ENCODE measurements around the gene CHCHD6.

The CHCHD6 gene

DNA sequence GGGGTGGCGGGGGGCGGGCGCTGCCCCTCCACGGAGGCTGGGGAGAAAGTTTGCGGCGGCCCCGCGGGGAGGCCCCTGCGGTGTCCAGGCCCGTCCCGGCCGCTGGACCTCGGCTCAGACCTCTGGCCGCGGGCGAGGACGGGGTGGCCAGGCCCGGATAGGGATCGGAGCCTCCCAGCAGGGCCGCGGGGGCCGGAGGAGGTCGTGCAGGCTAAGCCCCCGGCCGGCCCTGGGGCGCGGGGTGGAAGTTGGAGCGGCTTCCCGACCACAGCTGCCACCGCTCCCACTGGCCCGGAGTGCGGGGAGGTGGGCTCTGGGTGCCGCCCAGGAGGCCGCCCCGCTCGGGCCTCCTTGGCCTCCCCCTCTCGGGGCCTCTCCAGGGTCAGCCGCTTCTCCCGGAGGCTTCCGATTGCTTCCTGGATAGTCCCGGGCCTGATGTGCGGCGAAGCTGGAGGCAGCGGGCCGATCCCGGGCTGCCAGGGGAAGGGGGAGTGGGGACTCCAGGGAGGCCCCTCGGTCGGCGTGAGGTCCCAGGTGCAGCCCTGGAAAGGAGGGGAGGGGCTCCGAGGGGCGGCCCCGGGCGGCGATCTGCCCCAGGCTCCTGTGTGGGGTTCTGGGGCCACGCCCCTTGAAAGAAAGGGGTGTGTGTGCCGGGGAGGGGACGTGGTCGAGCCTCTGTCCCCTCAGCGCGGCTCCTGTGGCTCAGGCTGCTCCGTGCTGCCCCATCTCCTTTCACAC is 279.8 kb downstream of the CHCHD6 start:
- DNase-seq: peak; percentile 85

DNA sequence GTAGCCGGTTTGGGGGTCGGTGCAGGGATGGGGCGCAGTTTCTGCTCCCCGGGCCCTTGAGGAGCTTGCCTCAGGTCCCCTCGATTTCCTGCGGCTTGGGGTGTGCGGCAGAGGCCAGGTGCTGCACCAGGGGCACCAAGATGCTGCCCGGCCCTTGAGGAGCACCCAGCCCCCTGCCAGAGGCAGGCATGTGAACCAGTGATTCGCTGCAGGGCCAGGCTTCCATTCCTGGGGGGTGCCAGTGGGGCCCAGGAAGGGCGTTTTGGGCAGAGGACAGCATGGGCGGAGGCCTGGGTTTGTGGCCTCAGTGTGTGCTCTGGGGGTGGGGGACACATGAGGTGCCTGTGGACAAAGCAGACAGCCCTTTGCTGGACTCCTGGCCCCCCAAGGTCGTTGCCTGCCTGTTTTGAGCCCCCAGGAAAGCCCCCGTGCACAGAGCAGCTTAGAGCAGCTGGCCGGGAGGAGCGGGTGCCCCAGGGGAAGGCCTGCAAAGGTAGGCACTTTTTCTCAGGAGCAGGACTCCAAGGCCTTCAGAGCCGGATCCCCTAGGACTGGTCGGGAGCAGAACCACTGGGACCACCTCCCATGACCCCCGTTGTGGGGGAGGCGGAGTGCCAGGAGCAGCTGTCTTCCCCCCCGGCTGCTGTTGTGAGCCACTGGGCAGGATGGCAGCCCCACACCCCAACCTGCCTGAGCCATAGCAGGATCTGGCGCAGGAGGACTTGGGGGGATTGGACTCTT is 280.5 kb downstream of the CHCHD6 start:
- peak; percentile 24 for DNase-seq

DNA sequence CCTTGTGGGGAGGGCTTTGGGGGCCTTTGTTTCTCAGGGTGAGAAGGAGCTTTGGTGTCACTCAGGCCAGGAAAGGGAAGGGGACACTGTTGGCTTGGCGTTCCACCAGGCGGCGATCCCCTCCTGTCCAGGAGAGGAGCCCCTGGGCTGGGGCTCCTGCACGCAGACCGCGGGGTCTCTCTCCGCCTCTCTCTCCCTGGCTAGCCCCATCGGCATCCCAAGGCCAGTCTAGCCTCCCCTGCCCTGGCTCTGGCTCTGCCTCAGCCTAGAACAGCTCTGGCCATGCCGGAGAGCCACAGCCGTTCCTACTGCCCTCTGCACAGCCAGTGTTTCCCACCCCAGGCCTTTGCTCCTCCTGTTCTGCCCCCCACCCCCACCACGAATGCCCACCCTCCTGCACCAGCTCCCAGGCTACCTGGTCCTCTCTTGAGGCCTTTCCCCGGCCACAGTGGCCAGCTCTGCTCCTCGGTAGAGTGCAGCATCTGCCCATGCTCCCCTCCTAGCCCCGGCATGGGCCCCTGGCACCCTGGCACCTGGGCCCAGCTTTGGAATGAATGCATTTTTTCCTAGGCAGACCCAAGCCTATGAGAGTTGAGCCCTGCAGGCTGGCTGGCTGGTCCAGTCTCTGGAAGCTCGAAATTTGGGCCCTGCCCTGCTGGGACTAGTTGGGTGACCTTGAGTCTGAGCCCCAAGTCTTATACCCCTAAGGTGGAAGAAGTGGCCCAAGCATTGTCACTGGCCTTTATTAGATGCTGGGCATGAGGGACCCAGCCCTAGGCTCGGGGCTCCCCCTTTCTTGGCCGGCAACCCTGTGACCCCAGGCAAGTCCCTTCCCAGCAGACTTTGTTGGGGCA is 281.3 kb downstream of the CHCHD6 start:
- DNase-seq: peak; percentile 43

DNA sequence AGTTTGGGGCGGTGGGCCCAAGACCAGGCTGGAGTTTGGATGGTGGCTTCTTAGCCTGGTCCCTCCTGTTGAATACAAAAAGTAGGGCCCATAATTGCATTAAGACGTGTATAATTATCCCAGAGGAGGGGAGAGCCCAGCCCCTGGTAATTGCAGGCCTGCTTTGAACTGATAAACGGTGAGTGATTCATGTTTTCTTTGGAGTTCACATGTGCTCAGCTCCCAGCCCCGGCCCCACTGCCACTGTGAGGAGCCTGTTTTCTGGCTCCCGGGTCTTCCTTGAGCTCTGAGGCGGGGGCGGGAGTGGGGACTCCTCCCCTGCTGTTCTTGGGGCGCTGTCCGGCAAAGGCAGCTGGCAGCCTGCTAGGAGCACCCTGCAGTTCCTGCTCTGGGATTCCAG is 282.0 kb downstream of the CHCHD6 start:
- DNase-seq: no peak

DNA sequence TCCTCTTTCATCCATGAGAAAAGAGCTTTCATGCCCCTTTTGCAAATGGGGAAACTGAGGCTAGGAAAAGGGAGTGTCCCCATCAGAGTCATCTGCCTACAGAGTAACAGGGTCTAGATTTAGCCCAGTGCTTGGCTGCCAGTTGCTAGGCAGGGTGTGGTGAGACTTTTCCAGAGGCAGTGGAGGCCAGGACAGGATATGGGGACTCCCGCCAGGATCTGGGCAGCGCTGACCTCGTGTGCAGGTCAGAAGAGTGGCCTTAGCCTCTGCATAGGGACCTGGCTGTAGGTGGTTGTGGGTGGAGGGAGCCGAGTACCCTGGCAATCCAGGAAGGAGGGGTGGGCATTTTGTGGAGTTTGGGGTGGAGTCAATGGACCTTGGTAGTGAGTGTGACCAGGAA is 283.1 kb downstream of the CHCHD6 start:
- DNase-seq: no peak

DNA sequence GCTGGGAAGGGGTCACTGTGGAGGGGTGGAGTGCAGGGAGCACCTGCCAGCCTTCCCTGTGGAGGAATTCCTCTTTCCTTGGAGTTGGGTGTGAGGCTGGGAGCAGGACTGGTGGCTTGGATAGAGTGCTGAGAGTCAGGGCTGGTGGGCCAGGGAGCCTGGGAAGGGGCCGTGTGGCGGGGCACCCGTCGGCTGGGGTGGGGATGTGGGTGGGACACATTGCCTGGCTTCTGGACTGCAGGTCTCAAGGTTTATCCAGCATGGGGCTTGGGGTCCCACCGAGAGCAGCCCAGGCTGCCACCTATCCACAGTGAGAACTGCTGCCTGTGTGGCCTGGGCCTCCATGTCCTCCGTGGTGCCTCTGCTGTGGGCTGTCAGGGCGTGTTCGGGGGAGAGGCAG is 283.6 kb downstream of the CHCHD6 start:
- DNase-seq: no peak

DNA sequence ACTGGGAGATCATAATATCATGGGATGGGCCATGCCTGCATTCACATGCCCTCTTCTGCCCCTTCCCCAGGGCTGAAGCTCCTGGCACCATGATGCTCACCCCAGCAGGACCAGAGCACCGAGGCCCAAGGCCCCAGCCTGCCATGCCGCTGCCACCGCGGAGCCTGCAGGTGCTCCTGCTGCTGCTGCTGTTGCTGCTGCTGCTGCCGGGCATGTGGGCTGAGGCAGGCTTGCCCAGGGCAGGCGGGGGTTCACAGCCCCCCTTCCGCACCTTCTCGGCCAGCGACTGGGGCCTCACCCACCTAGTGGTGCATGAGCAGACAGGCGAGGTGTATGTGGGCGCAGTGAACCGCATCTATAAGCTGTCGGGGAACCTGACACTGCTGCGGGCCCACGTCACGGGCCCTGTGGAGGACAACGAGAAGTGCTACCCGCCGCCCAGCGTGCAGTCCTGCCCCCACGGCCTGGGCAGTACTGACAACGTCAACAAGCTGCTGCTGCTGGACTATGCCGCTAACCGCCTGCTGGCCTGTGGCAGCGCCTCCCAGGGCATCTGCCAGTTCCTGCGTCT is 284.5 kb downstream of the CHCHD6 start:
- no peak for DNase-seq

DNA sequence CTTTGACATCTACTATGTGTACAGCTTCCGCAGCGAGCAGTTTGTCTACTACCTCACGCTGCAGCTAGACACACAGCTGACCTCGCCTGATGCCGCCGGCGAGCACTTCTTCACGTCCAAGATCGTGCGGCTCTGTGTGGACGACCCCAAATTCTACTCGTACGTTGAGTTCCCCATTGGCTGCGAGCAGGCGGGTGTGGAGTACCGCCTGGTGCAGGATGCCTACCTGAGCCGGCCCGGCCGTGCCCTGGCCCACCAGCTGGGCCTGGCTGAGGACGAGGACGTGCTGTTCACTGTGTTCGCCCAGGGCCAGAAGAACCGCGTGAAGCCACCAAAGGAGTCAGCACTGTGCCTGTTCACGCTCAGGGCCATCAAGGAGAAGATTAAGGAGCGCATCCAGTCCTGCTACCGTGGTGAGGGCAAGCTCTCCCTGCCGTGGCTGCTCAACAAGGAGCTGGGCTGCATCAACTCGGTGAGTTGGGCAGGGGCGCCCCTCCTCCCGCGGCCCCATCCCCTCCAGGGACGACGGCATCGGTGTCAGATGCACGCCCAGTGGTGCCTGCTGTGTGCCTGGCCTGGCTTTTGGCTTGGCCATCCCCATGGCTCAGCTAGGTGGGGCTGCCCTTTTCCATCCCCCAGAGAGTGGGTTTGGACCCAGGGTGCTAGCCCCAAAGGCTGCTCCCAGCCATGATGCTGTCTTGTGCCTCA is 285.4 kb downstream of the CHCHD6 start:
- DNase-seq: no peak

DNA sequence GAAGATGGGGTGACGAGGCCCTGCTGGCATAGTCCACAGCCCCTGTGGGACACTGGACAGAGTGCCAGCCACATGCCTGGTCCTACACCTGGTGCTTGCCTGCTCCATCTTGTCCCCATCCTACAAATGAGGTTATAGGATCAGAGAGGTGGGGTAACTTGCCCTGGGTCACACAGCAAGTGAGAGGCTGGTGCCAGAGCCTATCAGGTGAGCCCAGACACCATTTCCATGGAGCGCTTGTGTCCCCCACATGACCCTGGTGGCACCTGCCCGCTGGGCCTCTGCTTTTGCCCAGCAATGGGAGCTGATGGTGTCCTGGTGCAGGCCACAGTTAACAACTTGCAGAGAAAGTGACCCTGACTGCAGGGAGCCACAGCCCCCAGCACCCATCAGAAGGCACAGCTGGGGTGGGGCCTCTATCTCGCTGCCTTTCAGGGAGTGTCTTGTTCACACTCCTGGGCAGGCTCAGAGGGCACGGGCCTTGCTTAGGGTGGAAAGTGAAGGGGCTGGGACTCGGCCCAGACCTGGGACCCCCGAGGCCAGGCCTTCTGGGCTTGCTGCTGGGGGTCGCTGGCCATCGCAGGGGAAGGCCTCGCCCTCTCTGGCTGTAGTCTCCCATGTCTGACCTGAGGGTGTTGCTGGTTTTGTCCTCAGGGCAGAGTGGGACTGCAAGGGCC is 286.1 kb downstream of the CHCHD6 start:
- DNase-seq: no peak

DNA sequence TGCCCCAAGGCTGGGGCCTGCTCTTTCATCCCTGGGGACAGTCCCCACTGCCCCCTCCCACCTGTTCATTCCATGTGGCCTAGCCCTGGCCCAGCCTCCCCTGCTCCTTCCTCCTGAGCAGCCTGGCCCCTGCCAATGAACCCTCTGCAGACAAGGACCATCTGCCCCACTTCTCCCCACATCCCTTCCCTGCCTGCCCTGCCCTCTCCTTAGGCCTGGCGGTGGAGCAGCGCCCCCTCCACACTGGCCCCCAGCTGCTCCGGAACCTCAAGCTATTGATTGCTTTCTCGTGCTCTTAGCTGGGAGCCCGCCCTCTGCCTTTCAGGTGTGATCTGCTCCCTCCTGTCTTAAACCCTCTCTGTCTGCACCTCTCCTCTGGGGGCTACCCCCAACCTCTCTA is 286.9 kb downstream of the CHCHD6 start:
- peak; percentile 40 for DNase-seq

DNA sequence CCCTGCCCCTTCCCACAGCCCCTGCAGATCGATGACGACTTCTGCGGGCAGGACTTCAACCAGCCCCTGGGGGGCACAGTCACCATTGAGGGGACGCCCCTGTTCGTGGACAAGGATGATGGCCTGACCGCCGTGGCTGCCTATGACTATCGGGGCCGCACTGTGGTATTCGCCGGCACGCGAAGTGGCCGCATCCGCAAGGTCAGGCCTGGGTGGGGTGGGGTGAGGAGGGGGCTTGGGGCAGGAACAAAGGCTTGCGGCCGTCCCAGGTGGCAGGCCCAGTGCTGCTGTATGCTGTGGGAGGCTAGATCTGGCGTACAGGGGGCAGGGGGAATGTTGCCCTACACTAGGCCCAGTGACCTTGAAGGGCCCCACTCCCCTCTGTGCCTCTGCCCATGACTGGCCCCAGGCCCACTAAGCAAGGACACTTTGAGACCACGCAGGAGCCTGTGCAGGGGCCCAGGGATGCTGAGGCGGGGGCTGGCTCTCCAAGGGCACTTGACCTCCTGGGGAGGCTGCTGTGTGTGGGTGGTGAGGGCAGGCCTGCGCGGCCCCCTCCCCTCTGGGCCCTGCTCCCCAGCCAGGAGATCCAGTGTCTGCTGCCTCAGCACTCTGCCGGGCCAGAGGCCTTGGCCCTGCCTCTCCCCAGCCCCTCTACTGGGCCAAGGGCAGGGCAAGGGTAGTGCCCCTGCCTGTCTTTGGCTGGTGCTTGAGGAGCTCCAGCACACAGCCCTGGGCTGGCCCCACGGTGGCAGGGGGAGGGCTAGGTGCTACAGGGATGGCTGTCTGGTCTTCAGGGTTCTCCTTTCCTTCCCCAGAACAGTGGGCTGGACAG is 287.5 kb downstream of the CHCHD6 start:
- DNase-seq: no peak

DNA sequence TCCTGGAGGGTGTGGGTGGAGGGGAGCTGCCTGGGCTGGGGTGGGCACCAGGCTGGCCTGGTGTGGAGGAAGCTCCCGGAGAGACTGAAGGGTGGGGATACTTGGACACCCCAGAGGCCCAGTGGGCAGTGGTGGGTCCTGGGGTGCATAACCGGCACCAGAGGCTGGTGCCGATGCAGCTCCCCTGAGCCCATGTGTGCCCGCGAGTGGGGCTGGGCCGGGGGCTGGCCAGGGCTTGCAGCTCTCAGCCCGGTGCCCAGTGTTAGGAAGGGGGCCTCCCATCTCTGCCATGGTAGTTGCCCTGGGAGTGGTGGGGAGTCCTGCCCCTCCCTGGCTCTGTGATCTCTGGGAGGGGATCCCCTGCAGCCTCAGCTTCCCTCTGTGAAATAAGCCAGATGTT is 288.2 kb downstream of the CHCHD6 start:
- DNase-seq: no peak

DNA sequence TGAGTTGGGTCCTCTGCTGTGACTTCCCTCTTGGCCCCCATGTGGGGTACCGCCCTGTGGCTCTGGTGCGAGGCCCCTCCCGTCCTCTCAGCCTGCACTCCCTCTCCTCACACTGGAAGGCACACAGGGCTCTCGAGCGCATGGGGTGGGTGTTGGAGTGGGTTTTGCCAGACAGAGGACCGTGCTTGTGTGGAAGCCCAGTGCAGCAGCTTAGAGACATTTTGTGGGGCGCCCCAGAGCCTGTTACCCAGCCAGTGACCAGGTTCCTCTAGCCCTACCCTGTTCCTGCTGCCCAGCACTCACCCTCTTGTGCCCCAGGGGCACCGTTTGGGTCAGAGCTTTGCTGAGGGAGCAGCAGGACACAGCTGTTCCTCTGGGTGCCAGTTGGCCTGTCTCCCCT is 288.7 kb downstream of the CHCHD6 start:
- DNase-seq: no peak

DNA sequence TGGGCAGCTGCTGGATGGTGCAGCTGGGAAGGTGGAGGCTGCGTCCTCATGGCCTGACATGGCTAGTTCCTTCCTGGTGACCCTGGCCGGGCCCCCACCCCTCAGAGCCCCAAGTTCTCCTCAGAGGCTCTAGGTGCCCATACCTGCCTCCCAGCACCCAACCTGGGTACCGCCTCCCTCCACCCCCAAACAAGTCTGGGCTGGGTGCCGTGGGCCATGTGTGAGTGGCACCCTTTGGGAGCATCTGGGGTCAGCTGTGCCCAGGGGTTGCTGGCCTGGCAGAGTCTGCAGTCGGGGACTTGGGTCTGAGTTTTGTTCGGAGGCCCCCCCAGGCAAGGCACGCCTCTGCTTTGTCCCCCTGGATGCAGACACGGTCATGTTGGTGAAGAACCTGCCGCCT is 289.4 kb downstream of the CHCHD6 start:
- DNase-seq: no peak

DNA sequence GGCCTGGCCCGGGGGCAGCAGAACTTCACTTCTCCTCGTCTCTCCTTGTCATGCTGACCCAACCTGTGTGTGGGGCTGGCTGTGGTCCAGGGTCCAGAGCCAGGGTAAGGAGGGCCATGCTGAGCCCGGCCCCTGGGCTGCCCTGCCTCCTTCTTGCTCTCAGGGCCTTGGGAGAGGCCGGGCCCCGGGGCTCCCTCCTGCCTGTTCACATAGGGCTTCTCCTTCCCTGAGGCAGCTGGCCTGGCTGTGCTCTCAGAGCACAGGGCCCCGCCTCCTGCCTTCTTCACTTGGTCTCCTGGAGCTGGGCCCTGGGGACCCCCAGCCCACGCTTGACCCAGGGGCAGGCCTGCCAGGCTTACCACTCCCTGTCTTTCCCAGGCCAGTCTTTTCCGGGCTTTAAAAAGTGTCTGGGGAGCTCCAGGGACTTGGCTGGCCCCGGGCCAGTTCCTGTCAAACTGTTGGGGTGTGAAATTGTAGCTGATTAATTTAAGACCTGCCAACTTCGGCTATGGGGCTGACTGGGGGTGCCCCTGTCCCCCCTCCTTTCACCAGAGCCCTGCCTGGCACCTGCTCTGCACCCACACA is 290.7 kb downstream of the CHCHD6 start:
- DNase-seq: no peak

DNA sequence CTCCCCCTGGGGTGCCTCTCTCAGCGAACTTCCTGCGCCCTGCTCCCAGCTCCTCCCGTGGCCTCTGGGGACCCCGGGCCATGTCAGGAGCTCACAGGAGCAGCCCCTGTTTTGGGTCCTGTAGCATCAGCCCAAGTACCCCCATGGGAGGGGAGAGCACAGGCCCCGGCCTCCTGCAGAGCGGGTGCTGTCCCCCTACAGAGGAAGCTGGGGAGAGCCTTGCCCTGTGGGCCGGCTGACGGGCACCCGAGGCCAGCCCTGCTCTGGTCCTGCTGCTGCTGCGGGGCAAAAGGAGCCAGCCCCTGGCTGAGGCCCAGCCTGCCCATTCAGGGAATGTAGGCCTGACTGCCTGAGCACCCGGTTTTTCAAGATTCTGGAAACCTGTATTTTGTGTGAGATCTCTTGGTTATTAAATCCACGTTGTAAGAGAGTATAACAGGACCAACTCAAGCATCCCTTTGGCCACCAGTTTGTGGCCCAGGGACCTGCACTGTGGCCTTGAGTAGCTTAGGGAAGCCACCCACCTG is 291.3 kb downstream of the CHCHD6 start:
- DNase-seq: no peak

DNA sequence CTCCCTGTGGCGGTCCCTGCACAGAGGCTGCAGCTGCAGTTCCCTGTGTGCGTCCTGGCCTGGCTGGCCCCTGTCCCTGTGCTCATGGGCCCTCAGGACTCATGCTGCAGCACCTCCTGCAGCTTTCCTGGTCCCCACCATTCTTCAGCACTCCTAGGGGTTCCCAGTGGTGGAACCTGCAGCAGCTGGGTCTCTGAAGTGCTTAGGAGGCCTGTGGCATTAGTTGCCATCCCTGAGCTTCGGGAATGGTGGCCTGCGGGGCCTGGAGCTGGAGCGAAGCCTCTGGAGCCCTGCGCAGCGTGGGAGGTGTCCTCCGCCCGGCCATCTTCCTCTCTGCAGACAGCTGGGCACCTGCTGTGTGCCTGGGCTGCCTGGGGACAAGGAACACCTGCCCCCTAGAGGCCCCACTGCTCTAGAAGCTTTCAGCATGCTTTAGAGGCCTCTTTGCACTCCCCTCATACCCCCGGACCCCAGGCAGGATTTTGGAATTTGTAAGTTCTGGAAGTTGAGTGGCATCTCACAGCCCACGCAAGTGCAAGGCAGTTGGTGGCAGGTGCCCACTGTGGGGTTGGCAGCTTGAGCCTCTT is 292.0 kb downstream of the CHCHD6 start:
- DNase-seq: no peak

DNA sequence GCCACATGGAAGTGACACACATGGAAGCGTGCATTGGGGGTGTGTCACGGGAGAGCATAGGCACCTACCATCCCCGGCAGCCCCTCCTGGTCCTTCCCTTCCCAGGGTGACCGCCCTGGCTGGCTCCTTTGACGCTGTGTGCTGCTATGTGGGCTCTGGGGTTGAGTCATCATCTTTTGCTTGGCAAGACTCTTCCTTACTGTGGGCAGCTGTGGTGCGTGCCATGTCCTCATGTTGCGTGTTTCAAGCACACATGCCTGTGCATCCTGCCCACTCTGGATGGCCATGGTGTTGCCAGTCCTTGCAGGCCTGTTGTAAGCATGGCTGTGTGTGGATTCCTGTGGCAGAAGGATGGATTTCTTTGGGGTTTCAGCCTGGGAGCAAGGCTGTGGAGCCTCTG is 292.9 kb downstream of the CHCHD6 start:
- DNase-seq: no peak

DNA sequence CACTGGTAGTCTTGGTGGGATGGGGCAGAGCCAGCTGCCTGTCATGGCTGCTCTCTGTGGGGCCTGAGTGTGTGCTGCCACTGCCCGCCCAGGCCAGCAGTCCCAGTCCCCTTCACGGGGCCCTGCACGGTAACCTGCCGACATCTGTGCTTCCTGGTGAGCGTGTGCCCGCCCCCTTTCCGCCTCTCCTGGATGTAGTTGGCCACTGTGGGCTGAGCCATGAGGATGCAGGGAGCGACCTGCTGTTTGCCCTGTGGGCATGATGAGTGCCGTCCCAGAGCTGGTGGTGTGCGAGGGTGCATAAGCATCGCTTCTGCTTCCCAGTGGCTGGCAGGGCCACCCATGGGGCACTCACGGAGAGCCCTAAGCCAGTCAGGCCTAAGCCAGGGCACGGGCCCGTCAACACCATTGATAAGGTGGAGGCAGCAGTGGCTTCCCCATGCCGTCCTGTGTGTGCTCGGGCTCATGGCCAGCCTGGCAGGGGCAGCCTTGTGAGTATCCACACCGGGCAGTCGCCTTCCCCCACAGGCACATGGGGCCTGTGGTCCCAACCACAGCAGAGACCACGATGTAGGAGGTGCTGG is 293.5 kb downstream of the CHCHD6 start:
- DNase-seq: no peak

DNA sequence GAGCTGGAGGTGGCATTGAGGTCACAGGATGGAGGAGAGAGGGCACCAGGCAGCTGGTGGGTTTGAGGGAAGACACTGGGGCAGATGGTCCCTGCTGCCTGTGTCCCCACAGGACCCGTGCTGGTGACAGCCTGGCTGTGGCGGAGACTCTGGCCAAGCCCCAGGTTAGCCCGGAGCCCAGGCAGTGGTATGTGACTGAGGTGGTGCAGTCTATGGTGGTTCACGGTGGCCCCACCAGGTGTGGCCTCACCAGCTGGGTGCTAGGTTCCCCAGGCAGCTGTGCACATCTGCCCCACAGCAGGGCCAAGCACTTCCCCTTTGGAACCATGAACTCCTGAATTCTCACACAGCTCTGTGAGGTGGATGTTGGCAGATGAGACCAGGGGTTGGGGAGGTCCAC is 294.3 kb downstream of the CHCHD6 start:
- DNase-seq: no peak
